Heart right ventricle (tissue), 16 donors: Measurements from ENCODE around the gene PODXL. TPM values are rescaled to one million over a fixed set of nuclear protein-coding genes. Genes with fewer than 3 reads are reported as not detected.

Source experiments
- ATAC-seq, 8 donors: fragments of 200-7000 bp; cut with Tn5 transposase; one replicate each; pipeline ENCODE4 v1.9.1; 2020; ENCODE audit warnings: mild to moderate bottlenecking in 8 of 8, moderate library complexity in 8 of 8, moderate number of reproducible peaks in 1 of 8
- DNase-seq, 2 donors: peaks; one replicate each; pipeline ENCODE4 v3.0.0-alpha.2; 2020
- H3K27ac ChIP-seq, 10 donors: fragments of 200-600 bp; sonication (generic) in 2 of 10; one replicate each; pipeline versions ENCODE4 v1.5.0 to v1.8.0; 2020 to 2022; ENCODE audit warnings: mild to moderate bottlenecking in 3 of 10
- H3K27me3 ChIP-seq, 7 donors: fragments of 200-600 bp; one replicate each; pipeline ENCODE4 v1.8.0; 2021 to 2022; ENCODE audit warnings: mild to moderate bottlenecking in 2 of 7
- H3K36me3 ChIP-seq, 9 donors: fragments of 200-600 bp; sonication (generic) in 1 of 9; one replicate each; pipeline versions ENCODE4 v1.5.0 to v1.8.0; 2020 to 2022; ENCODE audit warnings: mild to moderate bottlenecking in 2 of 9
- H3K4me1 ChIP-seq, 9 donors: fragments of 200-600 bp; sonication (generic) in 1 of 9; one replicate each; pipeline versions ENCODE4 v1.5.0 to v1.8.0; 2020 to 2022; ENCODE audit warnings: mild to moderate bottlenecking in 4 of 9
- H3K4me3 ChIP-seq, 10 donors: fragments of 200-600 bp; sonication (generic) in 2 of 10; one replicate each; pipeline versions ENCODE4 v1.5.0 to v1.8.0; 2020 to 2022; ENCODE audit warnings: mild to moderate bottlenecking in 7 of 10, moderate library complexity in 2 of 10
- H3K9me3 ChIP-seq, 11 donors: fragments of 200-600 bp in 10 of 11; sonication (generic) in 2 of 11; one replicate each; pipeline versions ENCODE4 v1.5.0 to v1.8.0; 2013 to 2022; ENCODE audit warnings: mild to moderate bottlenecking in 2 of 11, control low read depth in 1 of 11, moderate library complexity in 1 of 11
- CTCF ChIP-seq, 9 donors: fragments of 200-600 bp; sonication (generic) in 2 of 9; IDR thresholded peaks; one replicate each; pipeline versions ENCODE4 v1.5.0 to v1.8.0; 2021 to 2022; ENCODE audit warnings: antibody characterized with exemption in 9 of 9, mild to moderate bottlenecking in 5 of 9, moderate library complexity in 1 of 9
- WGBS, 2 donors: extraction: QIAGEN DNeasy Blood & Tissue Kit; methylation state at CpG; one replicate each; pipeline ENCODE4 v1.1.7; 2013; ENCODE audit warnings: inconsistent platforms in 1 of 2; 5-methylcytosine and 5-hydroxymethylcytosine counted together
- intact Hi-C, 10 donors: fragments of 100-400 bp; cut with DNase I; formaldehyde crosslinking; loops; one replicate each; pipeline versions ENCODE4 v1.11.1 to v1.14.2; 2022
- polyA plus RNA-seq, 2 donors: library from polyadenylated mRNA; stranded (reverse); fragments of 200-250 nt; gene quantifications; one replicate each; pipeline ENCODE4 v1.2.3, GENCODE V29; 2013
- total RNA-seq, 10 donors: library from RNA; stranded (reverse); fragmentation: NEBNext Ultra II Directional in 3 of 10; extraction: Animal tissue kit (Norgen Biotek cat#: 25700) in 3 of 10; gene quantifications; one replicate each; pipeline versions ENCODE4 v1.2.1 to v1.2.4, GENCODE V29; 2021 to 2023
- donor health status: Arrhythmogenic right ventricular cardiomyopathy.
- donor health status: ischemic (EF 13 %, LVEDD 7.1; RV severe dilation, severe dysfunction).
- donor health status: healthy with polysubstance abuse.
- donor health status: DM: no; HTN: yes; CAD: no.
- donor health status: DM: no; HTN: no; CAD: no.
- donor health status: ischemic (EF 25% LVEDD 6.9; RV normal size, moderate dysfunction).
- donor health status: ischemic (EF 25% LVEDD 5.7; RV mildly dilated, moderate dysfunction).
- donor health status: healthy.
- donor health status: DM: yes; HTN: yes; CAD: no.
- donor health status: Ischemic cardiomyopathy.
- donor health status: ischemic (EF 35%, LVEDD 5.7; RV mildly dilated, moderate dysfunction).
- donor health status: nonischemic (EF 11% LVEDD 7.7; RV severe dilation, severe dysfunction).
- donor health status: DM: yes; HTN: yes; CAD: no.
- donor health status: PGD.
- donor health status: ischemic (EF 29% LVEDD 5.4; RV normal size, mild dysfunction).
- donor health status: nonischemic (EF 23%, LVEDD 6.1; RV moderate dilation, normal function).

PODXL gene
- total and polyA plus RNA-seq, 12 donors: 34.4 to 162 (median 65.2) TPM

- DNase-seq (no peak), ATAC-seq (no peak)
- TF ChIP-seq CTCF (IDR thresholded peaks at IDR 0.05): no peak
- intact Hi-C loops: loop anchor here in 5 of 10 donors (5.0 kb wide), 4 partner anchors 38 to 97 kb away; no protein-coding TSS in a partner anchor
- Histone ChIP-seq H3K36me3 (peaks cover 0 to 2% (median 0%) of the 10 kb centered on the region in 9 donors), H3K9me3 (no peaks in the 10 kb centered on the region), H3K4me3 (peak overlapping the region; percentile 64 to 95 (median 83)), H3K4me1 (peaks cover 12 to 81% (median 35%) of the 10 kb centered on the region in 9 donors), H3K27me3 (peaks cover 0 to 50% (median 0%) of the 10 kb centered on the region in 7 donors), H3K27ac (peak overlapping the region; percentile 70 to 98 (median 90))
- WGBS, 2 donors: 42 to 55% methylated on average over 12 of the region's 12 CpGs
Measured at GRCh38 chr7:131554880-131555516, 1.4 kb downstream of the PODXL start.

- WGBS, 2 donors: 54 to 61% methylated on average over 4 of the region's 4 CpGs
- Histone ChIP-seq H3K27ac (peak overlapping the region in 8 of 10 donors; percentile 70 to 98 (median 90)), H3K4me3 (peak overlapping the region in 9 of 10 donors; percentile 64 to 92 (median 82)), H3K36me3 (peaks cover 0 to 7% (median 0%) of the 10 kb centered on the region in 9 donors), H3K4me1 (peaks cover 12 to 87% (median 35%) of the 10 kb centered on the region in 9 donors), H3K9me3 (no peaks in the 10 kb centered on the region), H3K27me3 (peaks cover 0 to 50% (median 0%) of the 10 kb centered on the region in 7 donors)
- intact Hi-C loops: loop anchor here in 3 of 10 donors (5.0 kb wide), 2 partner anchors 42 to 98 kb away; no protein-coding TSS in a partner anchor
- peak in 1 of 9 donors; percentile 9 for TF ChIP-seq CTCF (IDR thresholded peaks at IDR 0.05)
- no peak for DNase-seq
- ATAC-seq: no peak
Measured at GRCh38 chr7:131553931-131554330, 2.5 kb downstream of the PODXL start.

- ATAC-seq (no peak), DNase-seq (no peak)
- H3K9me3 ChIP-seq: no peaks in the 10 kb centered on the region
- peaks cover 0 to 10% (median 0%) of the 10 kb centered on the region in 9 donors for H3K36me3 ChIP-seq
- peak overlapping the region in 9 of 10 donors; percentile 17 to 92 (median 82) for H3K4me3 ChIP-seq
- peak overlapping the region; percentile 26 to 98 (median 72) for H3K27ac ChIP-seq
- no peak for TF ChIP-seq CTCF (IDR thresholded peaks at IDR 0.05)
- peaks cover 0 to 31% (median 0%) of the 10 kb centered on the region in 7 donors for H3K27me3 ChIP-seq
- 68 to 81% methylated on average over 6 of the region's 6 CpGs for WGBS, 2 donors
- intact Hi-C loops: loop anchor here in 3 of 10 donors (5.0 kb wide), 2 partner anchors 40 to 100 kb away; no protein-coding TSS in a partner anchor
- peaks cover 12 to 84% (median 21%) of the 10 kb centered on the region in 9 donors for H3K4me1 ChIP-seq
Measured at GRCh38 chr7:131552053-131552452, 4.4 kb downstream of the PODXL start.

GRCh38 chr7:131550846-131551245 lies 5.6 kb downstream of the PODXL start:
- peaks cover 0 to 13% (median 0%) of the 10 kb centered on the region in 9 donors for H3K36me3 ChIP-seq
- H3K27me3 ChIP-seq: peaks cover 0 to 21% (median 0%) of the 10 kb centered on the region in 7 donors
- 51 to 59% methylated on average over 5 of the region's 5 CpGs for WGBS, 2 donors
- intact Hi-C loops: loop anchor here in 3 of 10 donors (5.0 kb wide), 2 partner anchors 39 to 101 kb away; no protein-coding TSS in a partner anchor
- no peak for ATAC-seq
- H3K4me3 ChIP-seq: peak overlapping the region in 4 of 10 donors; percentile 84 to 92 (median 88)
- no peaks in the 10 kb centered on the region for H3K9me3 ChIP-seq
- no peak for TF ChIP-seq CTCF (IDR thresholded peaks at IDR 0.05)
- H3K27ac ChIP-seq: peak overlapping the region in 6 of 10 donors; percentile 58 to 98 (median 90)
- H3K4me1 ChIP-seq: peaks cover 12 to 90% (median 22%) of the 10 kb centered on the region in 9 donors
- no peak for DNase-seq
